Activated T-cell treated with anti-CD3 and anti-CD28 coated beads for 4 hours (primary cell): ENCODE results near the gene SV2C.
"Not testable (repeated sequence)": the region's sequence is repeated elsewhere in the genome, so short reads cannot be mapped to it uniquely, and the experiment has no call there.

Experiments used
- DNase-seq: peaks from one replicate; pipeline ENCODE4 v3.0.0-alpha.2; 2020

Gene SV2C, protein sequence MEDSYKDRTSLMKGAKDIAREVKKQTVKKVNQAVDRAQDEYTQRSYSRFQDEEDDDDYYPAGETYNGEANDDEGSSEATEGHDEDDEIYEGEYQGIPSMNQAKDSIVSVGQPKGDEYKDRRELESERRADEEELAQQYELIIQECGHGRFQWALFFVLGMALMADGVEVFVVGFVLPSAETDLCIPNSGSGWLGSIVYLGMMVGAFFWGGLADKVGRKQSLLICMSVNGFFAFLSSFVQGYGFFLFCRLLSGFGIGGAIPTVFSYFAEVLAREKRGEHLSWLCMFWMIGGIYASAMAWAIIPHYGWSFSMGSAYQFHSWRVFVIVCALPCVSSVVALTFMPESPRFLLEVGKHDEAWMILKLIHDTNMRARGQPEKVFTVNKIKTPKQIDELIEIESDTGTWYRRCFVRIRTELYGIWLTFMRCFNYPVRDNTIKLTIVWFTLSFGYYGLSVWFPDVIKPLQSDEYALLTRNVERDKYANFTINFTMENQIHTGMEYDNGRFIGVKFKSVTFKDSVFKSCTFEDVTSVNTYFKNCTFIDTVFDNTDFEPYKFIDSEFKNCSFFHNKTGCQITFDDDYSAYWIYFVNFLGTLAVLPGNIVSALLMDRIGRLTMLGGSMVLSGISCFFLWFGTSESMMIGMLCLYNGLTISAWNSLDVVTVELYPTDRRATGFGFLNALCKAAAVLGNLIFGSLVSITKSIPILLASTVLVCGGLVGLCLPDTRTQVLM

DNA sequence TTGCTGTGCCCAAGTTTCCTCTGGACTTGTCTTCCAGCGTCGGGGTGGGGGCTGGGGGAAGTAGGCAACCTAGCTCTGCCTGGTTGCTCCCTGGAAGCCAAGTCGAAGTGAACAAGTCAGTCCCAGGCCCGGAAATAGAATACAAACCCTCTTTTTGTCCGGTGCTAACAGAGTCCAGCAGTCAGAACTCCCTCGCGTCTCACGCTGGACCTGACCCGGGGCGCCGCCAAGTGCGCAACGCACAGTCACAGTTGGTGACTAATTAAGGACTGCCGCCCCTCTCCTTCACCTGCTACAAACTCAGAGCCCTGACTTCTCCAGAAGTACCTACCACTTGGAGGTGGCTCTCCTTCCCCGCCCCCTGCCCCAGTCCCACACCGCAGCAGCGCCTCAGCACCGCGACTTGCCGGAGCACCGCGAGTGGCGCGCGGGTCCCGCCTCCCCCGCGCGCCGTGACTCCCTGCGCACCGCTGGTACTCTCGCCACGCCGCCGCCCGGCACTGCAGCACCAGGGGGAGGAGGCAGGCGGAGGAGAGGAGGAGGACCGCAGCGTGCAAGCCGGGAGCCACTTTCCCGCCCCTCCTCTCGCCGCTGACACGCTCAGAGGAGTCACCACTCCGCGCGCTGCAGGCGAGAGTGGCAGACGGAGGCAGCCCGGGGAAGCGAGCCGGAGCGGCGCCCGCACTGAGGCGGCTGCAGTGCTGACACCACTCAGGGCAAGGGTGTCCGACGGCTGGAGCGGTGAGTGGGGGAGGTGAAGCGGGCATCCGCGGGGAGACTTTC lies at the start of gene SV2C:
Gene SV2C (plus strand): TSS at position 612 of the 783 bp plus-strand sequence. CDS start 48,368 bp downstream, outside the sequence.
- DNase-seq = no peak

DNA sequence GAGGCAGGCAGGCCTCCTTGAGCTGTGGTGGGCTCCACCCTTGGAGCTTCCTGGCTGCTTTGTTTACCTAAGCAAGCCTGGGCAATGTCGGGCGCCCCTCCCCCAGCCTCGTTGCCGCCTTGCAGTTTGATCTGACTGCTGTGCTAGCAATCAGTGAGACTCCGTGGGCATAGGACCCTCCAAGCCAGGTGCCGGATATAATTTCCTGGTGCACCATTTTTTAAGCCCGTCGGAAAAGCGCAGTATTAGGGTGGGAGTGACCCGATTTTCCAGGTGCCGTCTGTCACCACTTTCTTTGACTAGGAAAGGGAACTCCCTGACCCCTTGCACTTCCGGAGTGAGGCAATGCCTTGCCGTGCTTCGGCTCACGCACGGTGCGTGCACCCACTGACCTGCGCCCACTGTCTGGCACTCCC lies 45.4 kb upstream of the SV2C start:
- not testable (repeated sequence) for DNase-seq

DNA sequence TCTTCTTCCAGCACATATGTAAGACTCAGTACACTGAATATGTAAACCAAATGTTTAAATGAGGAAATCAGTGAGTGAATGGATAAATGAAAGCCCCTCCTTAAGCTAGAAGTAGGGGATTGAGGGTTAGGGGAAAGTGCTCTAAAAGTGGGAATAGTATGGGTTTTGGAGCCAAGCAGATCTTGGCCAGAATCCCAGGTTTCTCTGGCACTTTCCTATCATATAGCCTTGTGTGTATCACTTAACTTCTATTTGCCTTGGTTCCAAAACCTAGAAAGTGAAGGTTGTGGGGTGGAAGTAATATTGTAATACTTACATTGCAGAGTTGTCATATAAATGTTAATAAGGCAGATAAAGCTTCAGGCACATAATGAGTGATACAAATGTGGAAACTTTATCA lies 45.0 kb upstream of the SV2C start:
- DNase-seq = no peak

DNA sequence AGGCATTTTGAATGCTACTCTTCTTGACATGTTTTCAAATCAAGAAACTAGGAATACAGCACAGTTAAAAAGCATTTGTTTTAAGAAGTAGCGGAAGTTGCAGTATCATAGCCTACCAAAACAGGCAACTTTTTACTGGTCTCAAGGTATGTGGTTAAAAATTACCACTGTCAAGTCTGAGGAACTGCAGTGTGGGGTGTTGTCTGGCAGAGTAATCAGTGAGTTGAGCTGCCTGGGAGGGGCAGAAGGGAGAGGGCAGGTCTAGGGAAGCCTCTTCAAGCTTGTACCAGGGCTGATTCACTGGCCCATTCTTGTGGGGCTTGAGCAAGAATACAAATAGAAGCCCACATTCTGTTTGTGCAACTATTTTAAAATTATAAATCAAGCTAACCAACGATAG lies 42.4 kb upstream of the SV2C start:
- no peak for DNase-seq

DNA sequence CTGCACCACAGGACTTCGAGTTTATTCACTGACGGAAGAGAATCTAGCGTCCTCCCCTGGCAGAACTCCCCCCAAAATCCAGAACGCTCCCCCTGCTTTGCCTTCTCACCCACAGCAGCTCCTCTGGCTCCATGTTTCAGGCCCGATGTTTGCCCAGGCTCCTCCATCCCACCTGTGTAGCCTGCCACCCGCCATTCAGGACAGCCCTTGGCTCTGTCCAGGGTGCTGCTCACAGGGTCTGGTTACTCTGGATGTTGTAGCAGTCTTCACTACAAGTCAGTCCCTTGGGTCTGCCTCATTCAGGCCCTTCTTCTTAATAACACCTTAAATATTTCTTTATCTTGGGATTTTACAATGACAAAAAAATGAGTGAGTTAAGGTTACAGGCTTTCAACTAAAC lies 41.3 kb upstream of the SV2C start:
- DNase-seq = no peak

DNA sequence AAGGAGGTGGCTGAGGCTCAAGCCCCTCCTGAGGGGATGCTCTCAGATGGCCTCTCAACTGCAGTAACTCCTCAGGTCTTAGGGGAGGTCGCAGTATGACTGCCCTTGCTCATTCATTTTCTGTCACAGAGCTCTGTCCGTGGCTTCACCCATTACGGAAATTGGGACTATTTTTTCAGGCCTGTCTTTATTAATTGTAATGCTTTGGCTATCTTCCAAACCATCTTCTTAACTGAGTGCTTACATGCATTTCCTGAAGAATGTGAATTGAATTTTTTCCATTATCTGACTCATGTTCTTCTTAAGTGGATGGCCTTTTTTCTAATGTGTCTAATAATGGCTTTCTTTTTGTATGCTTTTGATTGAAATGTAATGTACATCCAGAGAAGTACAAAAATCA lies 36.4 kb upstream of the SV2C start:
- DNase-seq = no peak

DNA sequence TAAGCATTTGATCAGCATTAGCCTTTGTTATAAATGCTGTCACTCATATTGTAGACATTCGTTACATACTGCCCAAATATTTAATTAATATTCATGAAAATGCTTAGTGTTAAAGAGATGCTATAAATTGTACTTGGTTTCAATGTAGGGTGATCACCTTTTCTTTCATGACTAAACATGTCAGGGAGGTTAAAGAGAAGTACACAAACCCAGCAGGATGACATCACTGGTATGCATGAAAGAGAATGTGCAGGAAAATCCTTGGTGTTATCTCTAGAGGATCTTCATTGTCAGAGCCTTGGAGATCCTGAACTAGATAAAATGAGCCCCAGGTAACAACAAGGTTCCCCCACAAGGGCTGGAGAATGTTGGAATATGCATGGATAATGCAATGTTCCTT lies 33.0 kb upstream of the SV2C start:
- no peak for DNase-seq

DNA sequence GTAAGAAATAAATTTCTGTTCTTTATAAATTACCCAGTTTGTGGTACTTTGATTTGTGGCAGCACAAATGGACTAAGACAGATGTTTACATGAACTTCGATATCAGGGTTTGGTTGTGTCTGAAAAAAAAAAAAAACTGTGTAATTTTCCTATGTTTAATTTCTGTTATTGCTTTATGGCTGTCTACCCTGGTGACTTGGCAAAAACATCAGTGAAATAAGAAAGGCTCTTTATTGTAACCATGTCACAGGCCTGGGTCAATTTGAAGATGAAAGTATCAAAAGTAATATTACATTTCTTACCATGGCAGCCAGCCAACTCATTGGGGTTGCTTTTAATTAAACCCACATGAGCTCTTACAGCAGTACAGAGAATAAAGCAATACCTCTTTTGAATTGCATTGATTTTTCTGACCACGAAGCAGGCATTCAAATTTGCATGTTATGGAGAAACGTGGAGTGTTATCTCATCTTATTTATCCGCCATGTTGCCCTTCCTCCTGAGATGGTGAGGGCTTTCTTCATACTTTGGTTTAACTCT lies 20.6 kb upstream of the SV2C start:
- no peak for DNase-seq

DNA sequence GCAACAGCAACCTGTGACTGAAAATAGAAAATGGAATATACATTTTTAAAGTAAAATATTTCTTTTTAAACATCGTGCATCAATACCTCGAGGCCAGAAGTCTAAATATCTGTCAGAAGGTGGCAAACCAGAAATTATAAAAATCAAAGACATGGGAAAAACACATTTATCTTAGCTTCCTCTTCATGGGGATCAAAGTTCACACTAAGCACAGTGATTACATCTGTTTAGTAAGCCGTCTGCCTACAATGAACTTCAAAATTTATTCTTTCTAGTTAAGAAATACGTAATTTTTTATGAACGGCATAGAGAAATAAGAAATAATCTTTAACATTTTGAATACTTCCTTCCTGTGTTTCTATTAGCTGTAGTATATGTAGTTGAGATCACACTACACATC lies 17.9 kb upstream of the SV2C start:
- DNase-seq = no peak

DNA sequence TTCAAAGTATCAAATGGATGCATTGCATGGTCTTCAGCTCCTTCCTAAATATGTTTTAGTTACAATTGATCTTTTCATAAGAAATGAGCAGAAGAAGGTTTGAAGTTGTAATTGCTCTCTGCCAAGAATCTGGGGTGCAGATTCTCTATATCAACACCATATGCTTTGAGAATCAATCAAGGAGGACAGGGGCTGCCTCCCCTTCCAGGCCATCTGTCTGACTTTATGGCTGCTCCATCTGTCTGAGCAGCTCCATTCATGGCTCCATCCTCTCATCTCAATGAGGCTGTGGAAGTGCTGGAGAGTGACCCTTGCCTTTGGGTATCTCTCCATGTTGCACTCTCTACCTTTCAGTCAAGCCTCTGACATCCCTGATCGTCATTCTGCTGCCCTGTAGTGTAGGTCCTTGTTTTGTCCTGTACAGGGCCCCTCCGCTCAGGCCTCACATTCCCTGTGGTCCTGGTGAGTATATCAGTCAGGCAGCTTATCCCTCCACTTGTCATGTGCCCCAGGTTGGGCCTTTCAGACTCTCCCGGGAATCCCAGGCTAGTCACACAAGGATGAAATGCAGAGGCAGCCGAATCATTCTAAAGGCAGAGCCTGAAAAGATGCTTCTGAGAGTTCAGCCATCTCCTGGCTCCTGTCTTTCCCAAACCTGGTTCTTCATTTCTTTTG lies 14.0 kb upstream of the SV2C start:
- no peak for DNase-seq

DNA sequence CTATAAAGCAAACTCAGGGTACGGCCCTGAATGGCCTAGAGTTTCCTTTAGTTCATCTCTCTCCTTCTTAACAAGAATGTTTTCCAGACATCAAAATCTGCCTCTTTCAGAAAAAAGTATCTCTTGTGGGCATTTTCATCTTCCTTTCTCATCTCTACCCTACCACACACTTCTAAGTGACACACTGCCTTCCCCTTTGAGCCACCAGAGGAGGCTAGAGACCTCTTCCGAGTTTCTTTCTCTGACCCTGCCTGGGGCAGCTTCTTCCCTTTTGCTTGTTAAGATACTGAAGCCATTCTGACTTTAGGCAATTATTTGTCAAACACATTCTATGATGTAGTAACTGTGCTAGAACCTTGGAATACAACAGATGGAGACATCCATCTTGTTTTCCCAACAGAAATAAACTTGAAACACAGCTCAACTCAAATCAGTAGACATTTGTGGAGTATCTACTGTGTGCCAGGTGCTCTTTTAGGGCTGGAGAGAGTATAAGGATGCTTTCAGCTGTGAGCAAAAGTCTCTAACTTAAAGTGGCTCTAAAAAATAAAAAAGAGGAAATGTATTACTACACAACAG lies 8.6 kb upstream of the SV2C start:
- no peak for DNase-seq

DNA sequence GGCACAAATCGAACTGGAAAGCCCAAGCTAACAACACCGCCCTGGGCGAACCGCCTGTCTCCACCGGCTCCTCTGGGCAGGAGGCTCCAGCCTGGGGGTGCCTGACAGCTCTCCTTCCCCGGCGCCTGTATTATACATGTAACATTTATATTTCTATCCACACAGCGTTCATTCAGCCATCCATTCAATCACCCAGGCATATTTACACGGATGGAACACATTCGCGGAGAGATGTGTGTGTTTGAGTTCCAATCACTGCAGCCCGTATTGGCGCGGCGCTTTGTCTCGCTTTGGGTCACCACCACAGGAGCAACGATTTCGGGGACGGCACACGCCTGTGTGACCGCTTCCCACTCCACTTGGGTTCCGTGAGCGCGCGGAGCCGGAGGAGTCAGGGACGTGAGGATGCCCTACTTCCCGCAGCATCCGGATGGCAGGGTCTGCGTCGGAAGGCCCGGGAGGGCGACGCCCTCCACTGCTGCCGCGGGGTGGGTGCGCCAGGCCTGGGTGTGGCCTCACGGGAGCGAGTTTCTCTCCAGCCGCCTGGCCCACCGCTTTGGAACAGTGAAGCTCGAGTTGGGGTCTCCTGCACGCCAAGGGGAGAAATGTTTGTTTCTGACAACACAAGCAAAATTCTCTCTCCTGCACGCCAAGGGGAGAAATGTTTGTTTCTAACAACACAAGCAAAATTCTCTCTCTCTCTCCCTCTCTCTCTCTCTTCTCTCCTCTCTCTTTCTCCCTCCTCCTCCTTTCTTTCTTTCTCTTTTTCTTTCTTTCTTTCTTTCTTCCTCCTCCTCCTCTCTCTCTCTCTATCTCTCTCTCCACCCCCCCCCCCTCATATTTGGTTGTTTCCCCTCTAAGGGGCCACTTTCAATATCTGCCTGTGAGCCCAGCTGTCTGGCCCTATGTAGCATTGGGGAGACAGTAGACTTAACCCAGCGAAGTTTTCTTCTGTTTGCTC lies 1.1 kb upstream of the SV2C start:
- no peak for DNase-seq

DNA sequence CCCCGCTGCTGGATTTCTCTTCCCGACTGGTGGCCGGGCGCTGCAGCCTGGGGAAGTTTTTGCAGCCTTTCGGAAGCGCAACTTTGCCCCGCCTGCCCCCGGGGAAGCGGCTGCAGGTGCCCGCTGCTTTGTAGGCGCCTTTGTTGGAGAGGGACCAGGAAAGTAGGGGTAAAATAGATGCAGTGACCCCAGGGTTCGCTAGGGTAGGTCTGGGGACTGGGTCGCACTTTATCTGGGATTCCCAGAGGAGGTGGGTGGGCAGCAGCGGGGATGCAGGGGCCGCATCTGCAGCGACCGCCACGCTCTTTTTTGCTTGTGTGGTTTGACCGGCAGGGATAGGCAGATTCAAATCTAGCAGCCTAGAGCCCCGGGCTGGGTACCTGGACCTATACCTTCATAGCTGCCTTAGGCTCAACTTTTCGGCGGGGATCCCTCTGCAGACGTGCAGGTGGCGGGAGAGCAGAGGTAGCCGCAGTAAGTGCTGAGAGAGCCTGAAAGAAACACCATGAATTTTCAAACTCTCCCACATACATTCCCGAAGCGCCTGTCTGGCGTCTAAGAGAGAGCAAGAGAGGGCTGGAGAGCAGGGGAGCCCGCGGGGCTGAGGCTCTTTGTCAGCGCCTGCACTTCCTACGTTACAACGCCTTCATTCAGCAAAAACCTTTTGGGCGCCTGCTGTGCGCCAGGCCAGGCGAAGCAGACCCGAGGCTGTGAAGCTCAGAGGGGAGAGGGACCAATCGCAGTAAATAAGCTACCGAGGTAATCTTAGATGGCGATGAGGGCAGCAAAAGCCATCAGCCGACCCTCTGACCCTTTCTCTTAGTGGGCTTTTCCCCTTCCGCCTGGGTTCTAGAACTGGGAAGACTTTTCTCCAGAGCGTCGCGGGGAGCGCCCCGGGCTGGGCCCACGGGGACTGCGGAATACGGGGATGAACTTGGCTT lies 642 bp downstream of the SV2C start:
- DNase-seq = no peak

DNA sequence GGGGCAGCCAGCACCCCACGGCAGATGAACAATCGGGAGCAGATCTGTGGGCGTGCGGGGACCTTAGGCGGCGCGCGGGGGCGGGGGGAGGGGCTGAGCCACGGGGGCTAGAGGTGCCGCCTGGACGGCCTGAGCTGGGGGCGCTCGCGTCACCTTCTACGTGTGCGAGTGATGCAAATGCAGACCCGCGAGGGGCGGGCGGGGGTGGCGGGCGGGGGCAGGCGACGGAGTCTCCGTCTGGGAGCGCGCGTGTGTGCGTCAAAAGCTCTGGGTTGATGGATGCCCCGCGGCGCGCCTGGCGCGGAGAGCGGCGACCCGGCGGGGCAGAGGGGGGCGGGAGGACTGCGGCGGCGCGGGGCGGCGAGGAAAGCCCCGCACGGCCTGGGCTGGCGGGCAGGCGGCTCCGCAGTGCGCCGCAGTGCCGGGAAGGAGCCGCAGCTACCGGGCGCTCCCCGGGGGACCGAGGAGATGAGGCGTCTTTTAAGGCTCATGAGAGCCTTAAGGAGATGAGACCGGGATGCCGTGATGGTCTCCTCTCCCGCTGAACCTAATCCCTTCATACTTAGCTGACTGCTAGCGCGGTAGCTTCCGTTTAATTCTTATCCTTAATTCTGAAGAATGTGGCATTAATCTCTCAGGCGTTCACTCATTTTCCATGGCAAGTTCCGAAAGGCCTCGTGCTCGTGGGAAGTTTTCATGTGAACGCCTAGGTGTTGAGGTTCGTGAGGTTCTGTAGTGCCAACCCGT lies 1.5 kb downstream of the SV2C start:
- DNase-seq = peak; percentile 9

DNA sequence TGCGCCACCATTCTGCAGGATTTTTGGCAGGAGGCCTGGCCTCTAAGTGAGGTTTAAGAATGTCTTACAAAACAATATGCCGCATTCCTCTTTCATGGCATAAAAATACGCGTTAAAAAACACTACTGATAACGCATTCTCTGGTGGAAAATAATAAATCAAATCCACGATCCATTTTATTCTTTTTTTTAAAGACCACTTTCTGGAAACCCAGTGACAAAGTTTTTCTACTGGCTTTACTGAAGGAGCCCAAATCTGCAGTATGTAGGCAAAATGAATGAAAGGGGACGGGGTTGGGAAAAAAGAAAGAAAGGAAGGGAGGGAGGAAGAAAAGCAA lies 2.0 kb downstream of the SV2C start:
- DNase-seq = no peak

DNA sequence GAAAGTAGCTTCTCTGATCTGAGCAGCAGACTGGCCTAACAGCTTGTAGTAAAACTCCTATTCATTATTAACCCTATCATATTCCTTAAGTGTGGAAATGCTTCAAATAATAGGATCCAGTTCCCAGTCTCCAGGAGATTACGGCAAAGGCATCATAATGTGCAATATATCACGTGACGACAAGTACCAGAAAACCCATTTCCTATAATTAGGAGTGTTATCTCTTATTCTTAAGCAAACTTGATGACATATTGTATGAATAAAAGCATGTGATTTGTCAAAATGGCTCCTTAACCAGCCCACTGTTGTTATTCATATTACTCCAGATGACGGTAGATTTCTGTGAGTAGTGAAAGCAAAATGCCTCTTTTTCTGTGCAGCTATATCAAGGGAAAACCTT lies 2.9 kb downstream of the SV2C start:
- no peak for DNase-seq

DNA sequence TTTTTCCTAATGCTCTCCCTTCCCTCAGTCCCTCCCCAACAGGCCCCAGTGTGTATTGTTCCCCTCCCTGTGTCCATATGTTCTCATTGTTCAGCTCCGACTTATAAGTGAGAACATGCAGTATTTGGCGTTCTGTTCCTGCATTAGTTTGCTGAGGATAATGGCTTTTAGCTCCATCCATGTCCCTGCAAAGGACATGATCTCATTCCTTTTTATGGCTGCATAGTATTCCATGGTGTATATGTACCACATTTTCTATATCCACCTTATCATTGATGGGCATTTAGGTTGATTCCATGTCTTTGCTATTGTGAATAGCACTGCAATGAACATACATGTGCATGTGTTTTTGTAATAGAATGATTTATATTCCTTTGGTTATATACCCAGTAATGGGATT lies 6.0 kb downstream of the SV2C start:
- DNase-seq = not testable (repeated sequence)

DNA sequence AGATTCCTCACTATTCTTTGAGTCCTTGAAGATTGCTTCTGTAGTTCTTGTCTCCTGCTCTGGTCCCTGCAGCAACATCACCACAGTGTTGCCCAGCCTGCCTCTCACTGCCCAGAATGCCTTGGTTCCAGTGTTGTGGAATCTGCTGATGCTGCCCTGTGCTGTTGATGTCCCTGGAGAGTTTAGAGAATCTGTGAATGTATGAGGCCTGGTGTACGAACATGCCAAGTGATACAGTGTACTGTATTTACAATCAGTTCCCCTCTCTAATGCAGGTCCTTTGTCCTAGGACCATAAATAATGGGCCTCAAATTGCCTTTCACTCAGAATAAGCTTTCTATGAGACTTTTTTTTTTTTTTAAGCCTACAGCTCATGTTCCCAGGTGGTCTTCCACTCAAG lies 8.2 kb downstream of the SV2C start:
- DNase-seq = no peak

DNA sequence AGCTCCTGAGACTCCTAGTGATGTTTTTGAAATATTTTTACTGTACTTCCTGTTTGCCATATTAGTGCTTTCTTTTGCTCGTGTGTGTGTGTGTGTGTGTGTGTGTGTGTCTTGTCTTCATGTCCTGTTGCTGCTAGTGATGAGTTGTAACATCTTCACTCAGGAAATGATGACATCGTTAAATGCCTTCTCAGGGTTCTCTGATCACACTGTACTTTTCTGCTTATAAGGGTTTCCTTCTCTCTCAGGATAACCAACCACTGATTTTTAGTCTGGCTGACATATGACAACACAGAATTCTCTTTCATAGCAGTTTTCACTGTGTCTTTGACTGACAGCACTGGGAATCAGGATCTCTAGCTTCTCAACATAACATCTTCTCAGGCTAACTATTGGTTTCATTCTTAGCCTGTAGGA lies 16.1 kb downstream of the SV2C start:
- no peak for DNase-seq
